HG02970 (cell line): ENCODE data around the gene EIF4G3.
"Not testable (repeated sequence)": the region's sequence is repeated elsewhere in the genome, so short reads cannot be mapped to it uniquely, and the experiment has no call there.

Experiments used
- ATAC-seq: cut with Tn5 transposase; IDR thresholded peaks from one replicate; pipeline ENCODE4 v1.9.1; 2021; ENCODE audit warnings: mild to moderate bottlenecking, moderate library complexity, moderate number of reproducible peaks; ENCODE audit not compliant: unreplicated experiment, low FRiP score

EIF4G3 gene

GRCh38 chr1:20903437-20903836, 273.3 kb downstream of the EIF4G3 start:
- no peak for ATAC-seq

GRCh38 chr1:20900056-20900455, 276.6 kb downstream of the EIF4G3 start:
- no peak for ATAC-seq

GRCh38 chr1:20899154-20899972, 277.3 kb downstream of the EIF4G3 start:
- no peak for ATAC-seq

- ATAC-seq: no peak
Measured at GRCh38 chr1:20896826-20897225, 279.9 kb downstream of the EIF4G3 start.

GRCh38 chr1:20893931-20894330, 282.8 kb downstream of the EIF4G3 start:
- no peak for ATAC-seq

GRCh38 chr1:20891091-20891490, 285.6 kb downstream of the EIF4G3 start:
- ATAC-seq: no peak

GRCh38 chr1:20887246-20887645, 289.5 kb downstream of the EIF4G3 start:
- no peak for ATAC-seq

- no peak for ATAC-seq
Measured at GRCh38 chr1:20885121-20885520, 291.6 kb downstream of the EIF4G3 start.

- no peak for ATAC-seq
Measured at GRCh38 chr1:20884513-20884912, 292.2 kb downstream of the EIF4G3 start.

- no peak for ATAC-seq
Measured at GRCh38 chr1:20883766-20884165, 292.9 kb downstream of the EIF4G3 start.

GRCh38 chr1:20882837-20883236, 293.9 kb downstream of the EIF4G3 start:
- no peak for ATAC-seq

GRCh38 chr1:20878799-20879198, 297.9 kb downstream of the EIF4G3 start:
- ATAC-seq: no peak

GRCh38 chr1:20875198-20875973, 301.3 kb downstream of the EIF4G3 start:
- no peak for ATAC-seq

GRCh38 chr1:20873311-20873710, 303.4 kb downstream of the EIF4G3 start:
- no peak for ATAC-seq

- ATAC-seq: no peak
Measured at GRCh38 chr1:20871419-20871818, 305.3 kb downstream of the EIF4G3 start.

- ATAC-seq: no peak
Measured at GRCh38 chr1:20870718-20871117, 306.0 kb downstream of the EIF4G3 start.

GRCh38 chr1:20868263-20868662, 308.4 kb downstream of the EIF4G3 start:
- ATAC-seq: no peak

GRCh38 chr1:20867847-20868246, 308.9 kb downstream of the EIF4G3 start:
- ATAC-seq: no peak

- ATAC-seq: no peak
Measured at GRCh38 chr1:20867062-20867461, 309.6 kb downstream of the EIF4G3 start.

- no peak for ATAC-seq
Measured at GRCh38 chr1:20865001-20865400, 311.7 kb downstream of the EIF4G3 start.

- ATAC-seq: no peak
Measured at GRCh38 chr1:20854529-20854928, 322.2 kb downstream of the EIF4G3 start.

- ATAC-seq: not testable (repeated sequence)
Measured at GRCh38 chr1:20851791-20852190, 324.9 kb downstream of the EIF4G3 start.
